Ishikawa (cell line): ENCODE results near the gene IMMP2L.

Source experiments
- CEBPB ChIP-seq: IDR thresholded peaks from 2 replicates; pipeline ENCODE4 v1.6.1; 2012
- CREB1 ChIP-seq: IDR thresholded peaks from 2 replicates; pipeline ENCODE4 v1.6.1; 2012; ENCODE audit warnings: low read depth
- EGR1 ChIP-seq: IDR thresholded peaks from 2 replicates; pipeline ENCODE4 v1.6.1; 2012
- EP300 ChIP-seq: IDR thresholded peaks from 2 replicates; pipeline ENCODE4 v1.6.1; 2012; ENCODE audit warnings: borderline replicate concordance
- FOXM1 ChIP-seq: IDR thresholded peaks from 2 replicates; pipeline ENCODE4 v1.6.1; 2012; ENCODE audit warnings: low read depth, borderline replicate concordance
- MAX ChIP-seq: IDR thresholded peaks from 2 replicates; pipeline ENCODE4 v1.6.1; 2012
- NFIC ChIP-seq: IDR thresholded peaks from 2 replicates; pipeline ENCODE4 v1.6.1; 2012
- RAD21 ChIP-seq: IDR thresholded peaks from 2 replicates; pipeline ENCODE4 v1.6.1; 2012; ENCODE audit warnings: low read depth
- REST ChIP-seq: IDR thresholded peaks from 2 replicates; pipeline ENCODE4 v1.6.1; 2012; ENCODE audit warnings: low read depth, mild to moderate bottlenecking
- TAF1 ChIP-seq: IDR thresholded peaks from 2 replicates; pipeline ENCODE4 v1.6.1; 2012; ENCODE audit warnings: low read depth, mild to moderate bottlenecking
- TCF12 ChIP-seq: IDR thresholded peaks from 2 replicates; pipeline ENCODE4 v1.6.1; 2012; ENCODE audit warnings: low read depth
- TEAD4 ChIP-seq: IDR thresholded peaks from 2 replicates; pipeline ENCODE4 v1.6.1; 2012
- USF1 ChIP-seq: IDR thresholded peaks from 2 replicates; pipeline ENCODE4 v1.6.1; 2012
- YY1 ChIP-seq: IDR thresholded peaks from 2 replicates; pipeline ENCODE4 v1.6.1; 2012; ENCODE audit warnings: low read depth
- ZBTB7A ChIP-seq: IDR thresholded peaks from 2 replicates; pipeline ENCODE4 v1.6.1; 2012; ENCODE audit warnings: low read depth

IMMP2L gene

GRCh38 chr7:111568870-111569462, 6.7 kb upstream of the IMMP2L start:
- TF ChIP-seq NFIC (no peak), TEAD4 (no peak), EP300 (no peak), TAF1 (no peak), FOXM1 (no peak), RAD21 (no peak), CREB1 (no peak), YY1 (no peak), REST (no peak), CEBPB (no peak), EGR1 (no peak), USF1 (no peak), MAX (no peak), ZBTB7A (no peak), TCF12 (no peak)

GRCh38 chr7:111568419-111568818, 6.1 kb upstream of the IMMP2L start:
- TF ChIP-seq RAD21, result no peak
- no peak for TF ChIP-seq FOXM1
- no peak for TF ChIP-seq TEAD4
- TF ChIP-seq CEBPB, result no peak
- TF ChIP-seq CREB1, result no peak
- TF ChIP-seq YY1, result no peak
- no peak for TF ChIP-seq EGR1
- no peak for TF ChIP-seq TCF12
- TF ChIP-seq USF1, result no peak
- TF ChIP-seq REST, result no peak
- no peak for TF ChIP-seq NFIC

GRCh38 chr7:111564078-111564477, 1.8 kb upstream of the IMMP2L start:
- TF ChIP-seq TEAD4, result no peak
- TF ChIP-seq RAD21, result no peak
- TF ChIP-seq CEBPB, result no peak
- TF ChIP-seq YY1, result no peak
- TF ChIP-seq TCF12, result no peak
- no peak for TF ChIP-seq TAF1
- no peak for TF ChIP-seq EGR1
- no peak for TF ChIP-seq REST
- no peak for TF ChIP-seq CREB1
- TF ChIP-seq MAX, result no peak
- TF ChIP-seq EP300, result no peak
- no peak for TF ChIP-seq USF1
- TF ChIP-seq NFIC, result no peak

GRCh38 chr7:111561654-111561903, 713 bp downstream of the IMMP2L start:
- TF ChIP-seq CREB1 (no peak), FOXM1 (no peak), EGR1 (no peak), USF1 (no peak), YY1 (no peak), REST (no peak), CEBPB (no peak), RAD21 (no peak), MAX (no peak), TCF12 (no peak), EP300 (no peak), TAF1 (no peak), TEAD4 (no peak), ZBTB7A (no peak), NFIC (no peak)
